Neural cell (in vitro differentiated cells): Measurements from ENCODE around the gene EIF5A. TPM values are rescaled to one million over a fixed set of nuclear protein-coding genes. Genes with fewer than 3 reads are reported as not detected.

Experiments
- H2AFZ ChIP-seq: fragments of 200-600, 300-800 bp; sonication (generic), shearing (Covaris generic); 2 replicates; pipeline ENCODE4 v1.6.0; 2014; ENCODE audit warnings: low read depth, mild to moderate bottlenecking, antibody characterized with exemption, low read length, moderate library complexity
- H3F3A ChIP-seq: fragments of 200-600 bp; shearing (Covaris generic); 2 replicates; pipeline ENCODE4 v1.6.1; 2016; ENCODE audit warnings: mild to moderate bottlenecking, moderate library complexity, mixed read lengths, antibody characterized with exemption, low read length; ENCODE audit not compliant: insufficient read depth, poor library complexity, severe bottlenecking
- H3K27ac ChIP-seq: fragments of 200-600, 300-800 bp; sonication (generic), shearing (Covaris generic); 2 replicates; pipeline ENCODE4 v1.5.1; 2014; ENCODE audit warnings: mild to moderate bottlenecking, low read length, moderate library complexity
- H3K27me3 ChIP-seq: fragments of 300-800, 200-600 bp; sonication (generic), shearing (Covaris generic); 2 replicates; pipeline ENCODE4 v1.6.0; 2014; ENCODE audit warnings: mild to moderate bottlenecking, low read depth, low read length, moderate library complexity; ENCODE audit not compliant: insufficient read depth
- H3K36me3 ChIP-seq: fragments of 300-800, 200-600 bp; sonication (generic), shearing (Covaris generic); 2 replicates; pipeline ENCODE4 v1.5.1; 2014; ENCODE audit warnings: mild to moderate bottlenecking, antibody characterized with exemption, low read length, moderate library complexity; ENCODE audit not compliant: insufficient read depth
- H3K4me2 ChIP-seq: fragments of 300-800, 200-600 bp; sonication (generic), shearing (Covaris generic); 2 replicates; pipeline ENCODE4 v1.6.0; 2014; ENCODE audit warnings: mild to moderate bottlenecking, low read length
- H3K4me3 ChIP-seq: fragments of 300-800, 200-600 bp; sonication (generic), shearing (Covaris generic); 2 replicates; pipeline ENCODE4 v1.5.1; 2014; ENCODE audit warnings: mild to moderate bottlenecking, low read length, moderate library complexity
- H3K79me2 ChIP-seq: fragments of 200-600 bp; shearing (Covaris generic); replicated peaks from 2 replicates; pipeline ENCODE4 v1.6.0; 2014; ENCODE audit warnings: mild to moderate bottlenecking, low read length, moderate library complexity; ENCODE audit not compliant: insufficient read depth
- H3K9ac ChIP-seq: fragments of 300-800, 200-600 bp; sonication (generic), shearing (Covaris generic); 2 replicates; pipeline ENCODE4 v1.6.1; 2016; ENCODE audit warnings: mild to moderate bottlenecking, low read length, mixed read lengths
- H3K9me2 ChIP-seq: fragments of 200-600 bp; shearing (Covaris generic); 2 replicates; pipeline ENCODE4 v1.6.1; 2016; ENCODE audit warnings: mild to moderate bottlenecking, low read length, mixed read lengths; ENCODE audit not compliant: insufficient read depth
- H3K9me3 ChIP-seq: fragments of 200-600, 300-800 bp; sonication (generic), shearing (Covaris generic); 2 replicates; pipeline ENCODE4 v1.6.1; 2016; ENCODE audit warnings: mild to moderate bottlenecking, mixed run types, low read length, moderate library complexity, mixed read lengths
- H4K20me1 ChIP-seq: fragments of 200-600 bp; shearing (Covaris generic); 2 replicates; pipeline ENCODE4 v1.6.1; 2016; ENCODE audit warnings: mild to moderate bottlenecking, mixed run types; ENCODE audit not compliant: insufficient read depth
- EP300 ChIP-seq: fragments of 450-650 bp; conservative IDR thresholded peaks from 2 replicates; pipeline ENCODE4 v1.6.1; 2014; ENCODE audit warnings: antibody characterized with exemption, mild to moderate bottlenecking, moderate library complexity; ENCODE audit not compliant: poor library complexity, severe bottlenecking
- EZH2 ChIP-seq: fragments of 200-600, 300-800 bp; shearing (Covaris generic), sonication (generic); IDR thresholded peaks from 2 replicates; pipeline ENCODE4 v1.6.1; 2014; ENCODE audit warnings: antibody characterized with exemption, low read length, borderline replicate concordance, mild to moderate bottlenecking; ENCODE audit not compliant: insufficient read depth, poor library complexity, severe bottlenecking
- MXI1 ChIP-seq: fragments of 450-650 bp; conservative IDR thresholded peaks from 2 replicates; pipeline ENCODE4 v1.6.1; 2014; ENCODE audit warnings: antibody characterized with exemption, mild to moderate bottlenecking; ENCODE audit not compliant: poor library complexity, severe bottlenecking
- POLR2AphosphoS5 ChIP-seq: IDR thresholded peaks from 2 replicates; pipeline ENCODE4 v1.6.1; 2012
- RAD21 ChIP-seq: fragments of 450-650 bp; conservative IDR thresholded peaks from 2 replicates; pipeline ENCODE4 v1.6.1; 2014; ENCODE audit warnings: antibody characterized with exemption, mild to moderate bottlenecking, moderate library complexity
- REST ChIP-seq: IDR thresholded peaks from 2 replicates; pipeline ENCODE4 v1.6.1; 2012; ENCODE audit warnings: borderline replicate concordance
- SMC3 ChIP-seq: fragments of 450-650 bp; conservative IDR thresholded peaks from 2 replicates; pipeline ENCODE4 v1.6.1; 2014; ENCODE audit warnings: antibody characterized with exemption, mild to moderate bottlenecking, moderate library complexity; ENCODE audit not compliant: poor library complexity
- TAF1 ChIP-seq: IDR thresholded peaks from 2 replicates; pipeline ENCODE4 v1.6.1; 2012; ENCODE audit warnings: low read depth
- polyA plus RNA-seq: library from polyadenylated mRNA; depleted of rRNA; stranded (reverse); fragments of >200 nt; gene quantifications from 2 replicates; pipeline ENCODE4 v1.2.3, GENCODE V29; 2014
- TF ChIP-seq, protein P1 (sequence below): fragments of 450-650 bp; IDR thresholded peaks from 2 replicates; pipeline ENCODE4 v1.5.1; 2014; ENCODE audit warnings: antibody characterized with exemption, mild to moderate bottlenecking, moderate library complexity; ENCODE audit not compliant: poor library complexity, severe bottlenecking

Gene EIF5A
- polyA plus RNA-seq, 1 donor from 2014 or later = 164 TPM

DNA sequence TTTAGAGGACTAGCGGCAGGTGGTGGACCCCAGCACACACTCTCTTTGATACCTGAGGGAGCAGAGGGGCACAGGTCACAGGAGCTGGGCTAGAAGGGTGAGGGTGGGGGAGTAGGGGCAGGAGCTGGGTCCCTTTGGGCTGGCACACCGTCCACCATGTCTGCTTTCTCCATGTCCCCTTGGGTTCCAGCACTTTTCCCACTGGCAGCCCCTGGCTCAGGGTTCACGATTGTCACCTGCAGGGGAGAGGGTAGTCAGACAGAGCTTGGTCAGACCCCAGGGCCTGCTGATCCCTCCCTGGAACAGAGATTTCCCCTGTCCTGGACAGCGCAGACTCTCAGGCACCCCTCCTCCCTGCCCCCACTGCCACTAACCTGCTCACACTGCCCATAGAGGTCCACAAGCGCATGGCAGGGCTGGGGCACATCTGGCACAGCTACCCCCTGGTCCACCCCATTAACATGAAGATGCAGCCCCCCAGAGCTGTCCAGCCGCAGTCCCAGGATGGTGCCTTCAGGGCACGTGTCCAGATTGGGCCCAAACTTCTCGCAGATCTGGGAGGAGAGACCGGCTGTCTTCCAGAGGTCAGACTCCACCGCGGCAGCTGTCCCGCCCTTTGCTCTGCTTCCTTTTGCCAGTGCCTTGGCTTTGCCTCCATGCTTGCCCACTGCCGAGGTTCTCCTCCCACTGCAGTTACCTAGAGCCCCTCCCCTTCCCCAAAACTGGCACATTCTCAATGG lies 10.9 kb downstream of the EIF5A start:
- H3K9me3 ChIP-seq = no peaks in the 10 kb centered on the region
- no peak overlapping the region for H3K27ac ChIP-seq
- no peaks in the 10 kb centered on the region for H3K36me3 ChIP-seq
- peaks cover 13% of the 10 kb centered on the region for H3K79me2 ChIP-seq
- no peak overlapping the region for H3K9ac ChIP-seq
- no peaks in the 10 kb centered on the region for H3K9me2 ChIP-seq
- no peak overlapping the region for H3K4me2 ChIP-seq
- no peaks in the 10 kb centered on the region for H3K27me3 ChIP-seq
- no peak overlapping the region for H2AFZ ChIP-seq
- no peaks in the 10 kb centered on the region for H3F3A ChIP-seq
- TF ChIP-seq REST (no peak), RAD21 (no peak), POLR2AphosphoS5 (no peak), TAF1 (no peak), MXI1 (no peak), EZH2 (no peak), EP300 (no peak), SMC3 (no peak)
- TF ChIP-seq, protein P1, sequence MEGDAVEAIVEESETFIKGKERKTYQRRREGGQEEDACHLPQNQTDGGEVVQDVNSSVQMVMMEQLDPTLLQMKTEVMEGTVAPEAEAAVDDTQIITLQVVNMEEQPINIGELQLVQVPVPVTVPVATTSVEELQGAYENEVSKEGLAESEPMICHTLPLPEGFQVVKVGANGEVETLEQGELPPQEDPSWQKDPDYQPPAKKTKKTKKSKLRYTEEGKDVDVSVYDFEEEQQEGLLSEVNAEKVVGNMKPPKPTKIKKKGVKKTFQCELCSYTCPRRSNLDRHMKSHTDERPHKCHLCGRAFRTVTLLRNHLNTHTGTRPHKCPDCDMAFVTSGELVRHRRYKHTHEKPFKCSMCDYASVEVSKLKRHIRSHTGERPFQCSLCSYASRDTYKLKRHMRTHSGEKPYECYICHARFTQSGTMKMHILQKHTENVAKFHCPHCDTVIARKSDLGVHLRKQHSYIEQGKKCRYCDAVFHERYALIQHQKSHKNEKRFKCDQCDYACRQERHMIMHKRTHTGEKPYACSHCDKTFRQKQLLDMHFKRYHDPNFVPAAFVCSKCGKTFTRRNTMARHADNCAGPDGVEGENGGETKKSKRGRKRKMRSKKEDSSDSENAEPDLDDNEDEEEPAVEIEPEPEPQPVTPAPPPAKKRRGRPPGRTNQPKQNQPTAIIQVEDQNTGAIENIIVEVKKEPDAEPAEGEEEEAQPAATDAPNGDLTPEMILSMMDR = no peak
- no peak overlapping the region for H3K4me3 ChIP-seq
- no peaks in the 10 kb centered on the region for H4K20me1 ChIP-seq

DNA sequence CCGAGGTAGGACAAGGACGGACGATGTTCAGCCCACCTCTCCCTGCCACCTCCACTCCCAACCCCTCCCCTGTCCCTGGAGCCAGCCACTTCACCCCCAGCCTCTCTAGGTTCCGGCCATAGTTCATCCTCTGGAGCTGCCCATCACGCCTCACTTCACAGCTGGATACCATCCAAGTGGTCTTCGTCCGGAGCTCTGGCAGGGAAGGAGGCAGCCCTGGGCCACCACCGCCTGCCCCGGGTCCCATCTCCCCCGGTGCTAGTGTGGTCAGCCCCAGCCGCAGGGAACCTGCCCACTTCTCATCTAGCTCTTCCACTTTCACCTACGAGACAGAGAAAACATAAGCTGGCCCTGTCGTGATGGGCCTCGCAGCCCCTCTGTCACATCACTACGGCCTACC lies 14.0 kb downstream of the EIF5A start:
- TF ChIP-seq POLR2AphosphoS5 (no peak), SMC3 (no peak), TAF1 (no peak), MXI1 (no peak), REST (no peak), EP300 (no peak), EZH2 (no peak), RAD21 (no peak)
- TF ChIP-seq, protein P1 = no peak
- Histone ChIP-seq H3K4me2 (no peak overlapping the region), H3K36me3 (no peaks in the 10 kb centered on the region), H3K4me3 (no peak overlapping the region), H3K27ac (no peak overlapping the region), H4K20me1 (no peaks in the 10 kb centered on the region), H3F3A (no peaks in the 10 kb centered on the region), H2AFZ (no peak overlapping the region), H3K9me2 (no peaks in the 10 kb centered on the region), H3K9me3 (no peaks in the 10 kb centered on the region), H3K27me3 (no peaks in the 10 kb centered on the region), H3K79me2 (no peaks in the 10 kb centered on the region), H3K9ac (no peak overlapping the region)
